GM13977 (cell line): Measurements from ENCODE around the gene ALAS2.
"Not testable (repeated sequence)": the region's sequence is repeated elsewhere in the genome, so short reads cannot be mapped to it uniquely, and the experiment has no call there.

ENCODE experiments used
- DNase-seq: peaks from one replicate; pipeline ENCODE4 v3.0.0; 2012; ENCODE audit warnings: low spot score
- CTCF ChIP-seq: IDR thresholded peaks from 2 replicates; pipeline ENCODE4 v1.5.1; 2012; ENCODE audit warnings: mild to moderate bottlenecking, control low read depth; ENCODE audit not compliant: insufficient read depth; ENCODE audit errors: extremely low read depth, missing control alignments
- in situ Hi-C: fragments of 300-500 bp; cut with MboI; formaldehyde crosslinking; loops from one replicate; pipeline ENCODE4 v1.12.0; 2022; ENCODE audit warnings: low sequenced_read_pairs, low pct_unique_long_range_greater_than_20kb, mixed read lengths, inconsistent platforms; ENCODE audit not compliant: unreplicated experiment

The ALAS2 gene

GRCh38 chrX:54994099-54994498, 36.7 kb downstream of the ALAS2 start, which contains the start of gene PFKFB1:
PFKFB1 (minus strand) TSS chrX:54994188; CDS start chrX:54994007, 181 bp downstream.
- DNase-seq, result no peak
- in situ Hi-C loops, result no loop called here
- no peak for TF ChIP-seq CTCF

- TF ChIP-seq CTCF, result no peak
- in situ Hi-C loops, result no loop called here
- DNase-seq, result no peak
These were observed 37.7 kb downstream of the ALAS2 start for GRCh38 chrX:54992911-54993622.

GRCh38 chrX:54991706-54992105, 39.1 kb downstream of the ALAS2 start:
- no peak for DNase-seq
- TF ChIP-seq CTCF, result no peak
- in situ Hi-C loops, result no loop called here

GRCh38 chrX:54983306-54983705, 47.5 kb downstream of the ALAS2 start:
- in situ Hi-C loops, DNase-seq: not testable (repeated sequence)

- no peak for DNase-seq
- in situ Hi-C loops, result no loop called here
- no peak for TF ChIP-seq CTCF
These were observed 50.4 kb downstream of the ALAS2 start for GRCh38 chrX:54980334-54980733.

GRCh38 chrX:54979432-54979831, 51.3 kb downstream of the ALAS2 start:
- no peak for DNase-seq
- no peak for TF ChIP-seq CTCF
- in situ Hi-C loops, result no loop called here

- in situ Hi-C loops, result no loop called here
- no peak for TF ChIP-seq CTCF
- DNase-seq, result no peak
These were observed 52.3 kb downstream of the ALAS2 start for GRCh38 chrX:54978448-54978847.
